Thymus (tissue), 14 donors: ENCODE results near the gene SUGP1. TPM values are rescaled to one million over a fixed set of nuclear protein-coding genes. Genes with fewer than 3 reads are reported as not detected.
A peak's percentile ranks its signal among the peaks of the same experiment; 100 is the strongest.

Experiments
- DNase-seq, 9 donors: peaks; one replicate each; pipeline ENCODE4 v3.0.0-alpha.2; 2013; ENCODE audit warnings: low spot score in 9 of 9, low read depth in 6 of 9, missing footprints in 1 of 9
- H3K27ac ChIP-seq, 2 donors: one replicate each; pipeline ENCODE4 v1.5.1; 2013; ENCODE audit warnings: control low read depth in 1 of 2, low read depth in 1 of 2, low read length in 1 of 2, mild to moderate bottlenecking in 1 of 2, moderate library complexity in 1 of 2
- H3K27me3 ChIP-seq, 2 donors: one replicate each; pipeline ENCODE4 v1.5.1; 2013; ENCODE audit warnings: low read length in 1 of 2; ENCODE audit not compliant: control insufficient read depth in 2 of 2, insufficient read depth in 1 of 2
- H3K36me3 ChIP-seq, 2 donors: one replicate each; pipeline ENCODE4 v1.5.1; 2013; ENCODE audit warnings: low read length in 1 of 2, mild to moderate bottlenecking in 1 of 2, moderate library complexity in 1 of 2; ENCODE audit not compliant: control insufficient read depth in 2 of 2, insufficient read depth in 2 of 2
- H3K4me1 ChIP-seq, 2 donors: one replicate each; pipeline ENCODE4 v1.5.1; 2013; ENCODE audit warnings: low read length in 2 of 2; ENCODE audit not compliant: control insufficient read depth in 2 of 2, insufficient read depth in 2 of 2
- H3K4me3 ChIP-seq, 2 donors: one replicate each; pipeline ENCODE4 v1.5.1; 2013; ENCODE audit warnings: low read length in 2 of 2, control low read depth in 1 of 2, mild to moderate bottlenecking in 1 of 2
- H3K9me3 ChIP-seq, 2 donors: one replicate each; pipeline ENCODE4 v1.5.1; 2013; ENCODE audit warnings: low read length in 1 of 2, mild to moderate bottlenecking in 1 of 2; ENCODE audit not compliant: control insufficient read depth in 2 of 2, insufficient read depth in 1 of 2
- WGBS: extraction: QIAGEN DNeasy Blood & Tissue Kit; methylation state at CpG from one replicate; pipeline ENCODE4 v1.1.7; 2013; 5-methylcytosine and 5-hydroxymethylcytosine counted together
- long read RNA-seq, 10 donors: transcript quantifications; one replicate each; lab custom pipeline, GENCODE V29; 2026
- polyA plus RNA-seq: library from polyadenylated mRNA; stranded (reverse); fragments of 200-250 nt; gene quantifications from one replicate; pipeline ENCODE4 v1.2.3, GENCODE V29; 2013
- total RNA-seq: library from RNA; stranded (reverse); fragments of 120-200 nt; gene quantifications from one replicate; pipeline ENCODE4 v1.2.4, GENCODE V29; 2013
- donor health status: healthy.

Gene SUGP1
- total RNA-seq (31.8 TPM), polyA plus RNA-seq (62.7 TPM)
- long read RNA-seq, donor 1 = 0 reads
- long read RNA-seq, donor 2, transcript SUGP1-201 (14 exons, 2,423 nt) = major isoform, 8 of 23 reads
- long read RNA-seq, donor 2, transcript SUGP1-208 (4 exons, 715 nt) = minor isoform, 6 of 23 reads
- long read RNA-seq, donor 2, partial matches to known transcripts = 0 of 23 reads
- long read RNA-seq, donor 2, other reads (novel, unspliced or antisense) = 9 of 23 reads
- long read RNA-seq, donor 3, transcript SUGP1-201 (14 exons, 2,423 nt) = major isoform, 8 of 27 reads
- long read RNA-seq, donor 3, partial matches to known transcripts = 15 of 27 reads
- long read RNA-seq, donor 3, other reads (novel, unspliced or antisense) = 0 of 27 reads
- long read RNA-seq, donor 4, partial matches to known transcripts = 6 of 12 reads
- long read RNA-seq, donor 4, other reads (novel, unspliced or antisense) = 0 of 12 reads
- long read RNA-seq, donor 5, partial matches to known transcripts = 11 of 20 reads
- long read RNA-seq, donor 5, other reads (novel, unspliced or antisense) = 0 of 20 reads
- long read RNA-seq, donor 6, transcript SUGP1-201 (14 exons, 2,423 nt) = major isoform, 5 of 6 reads
- long read RNA-seq, donor 6, partial matches to known transcripts = 0 of 6 reads
- long read RNA-seq, donor 6, other reads (novel, unspliced or antisense) = 0 of 6 reads
- long read RNA-seq, donor 7, partial matches to known transcripts = 0 of 6 reads
- long read RNA-seq, donor 7, other reads (novel, unspliced or antisense) = 0 of 6 reads
- long read RNA-seq, donor 8, partial matches to known transcripts = 0 of 4 reads
- long read RNA-seq, donor 8, other reads (novel, unspliced or antisense) = 0 of 4 reads
- long read RNA-seq, donor 9, partial matches to known transcripts = 0 of 5 reads
- long read RNA-seq, donor 9, other reads (novel, unspliced or antisense) = 0 of 5 reads
- long read RNA-seq, donor 10, partial matches to known transcripts = 0 of 3 reads
- long read RNA-seq, donor 10, other reads (novel, unspliced or antisense) = 0 of 3 reads

DNA sequence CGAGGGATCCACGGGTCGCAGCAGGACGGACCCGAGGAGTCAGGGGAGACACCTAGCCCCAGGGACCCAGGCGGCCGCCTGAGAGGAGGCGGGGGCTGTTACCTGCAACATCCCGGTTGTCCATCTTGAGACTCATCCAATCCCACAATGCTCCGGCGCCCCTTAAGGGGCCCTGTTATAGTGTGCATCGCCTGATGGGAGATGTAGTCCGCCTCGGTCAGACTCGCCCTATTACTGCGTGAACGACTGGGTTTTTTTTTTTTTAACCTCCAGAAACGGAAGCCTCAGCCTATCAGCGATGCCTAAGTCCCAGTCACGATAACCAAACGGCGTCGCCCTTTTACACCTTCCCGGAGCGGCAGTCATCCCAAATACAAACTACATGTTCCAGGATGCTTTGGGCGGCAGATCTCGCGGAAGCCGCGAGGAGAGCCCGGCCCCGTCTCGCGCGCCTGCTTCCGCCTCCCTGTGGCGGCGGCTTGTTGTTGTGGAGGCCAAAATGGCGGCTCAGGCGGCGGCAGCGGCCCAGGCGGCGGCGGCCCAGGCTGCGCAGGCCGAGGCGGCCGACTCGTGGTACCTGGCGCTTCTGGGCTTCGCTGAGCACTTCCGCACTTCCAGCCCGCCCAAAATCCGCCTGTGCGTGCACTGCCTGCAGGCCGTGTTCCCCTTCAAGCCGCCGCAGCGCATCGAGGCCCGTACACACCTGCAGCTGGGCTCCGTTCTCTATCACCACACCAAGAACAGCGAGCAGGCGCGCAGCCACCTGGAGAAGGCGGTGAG, at the start of gene SUGP1, which contains the start of gene MAU2:
SUGP1 (minus strand) TSS at position 149 of the 780 bp plus-strand sequence; CDS start at position 136, 13 bp downstream.
MAU2 (plus strand) TSS at position 469 of the 780 bp plus-strand sequence; CDS start at position 500, 31 bp downstream.
- peak; percentile 81 to 97 (median 91) for DNase-seq
- peaks cover 21 to 22% of the 10 kb centered on the region in 2 donors for H3K4me1 ChIP-seq
- WGBS = under 1% methylated on average over 67 of the region's 67 CpGs

GRCh38 chr19:19368087-19368486, 47.8 kb upstream of the SUGP1 start:
- H3K4me1 ChIP-seq = peaks cover 0 to 27% of the 10 kb centered on the region in 2 donors
- no peak overlapping the region for H3K4me3 ChIP-seq
- no peaks in the 10 kb centered on the region for H3K27me3 ChIP-seq
- no peak for DNase-seq
- WGBS = 98% methylated on average over 7 of the region's 7 CpGs
- H3K27ac ChIP-seq = no peak overlapping the region
- no peaks in the 10 kb centered on the region for H3K9me3 ChIP-seq
- H3K36me3 ChIP-seq = no peaks in the 10 kb centered on the region

More for the DNA sequence above, at the start of gene SUGP1, which contains the start of gene MAU2:
- Histone ChIP-seq H3K27me3 (no peaks in the 10 kb centered on the region), H3K27ac (peak within 1 kb of the TSS; percentile 97 to 98), H3K9me3 (peaks cover 0 to 4% of the 10 kb centered on the region in 2 donors), H3K4me3 (peak within 1 kb of the TSS; percentile 96 to 99), H3K36me3 (peaks cover 30 to 33% of the 10 kb centered on the region in 2 donors)

DNA sequence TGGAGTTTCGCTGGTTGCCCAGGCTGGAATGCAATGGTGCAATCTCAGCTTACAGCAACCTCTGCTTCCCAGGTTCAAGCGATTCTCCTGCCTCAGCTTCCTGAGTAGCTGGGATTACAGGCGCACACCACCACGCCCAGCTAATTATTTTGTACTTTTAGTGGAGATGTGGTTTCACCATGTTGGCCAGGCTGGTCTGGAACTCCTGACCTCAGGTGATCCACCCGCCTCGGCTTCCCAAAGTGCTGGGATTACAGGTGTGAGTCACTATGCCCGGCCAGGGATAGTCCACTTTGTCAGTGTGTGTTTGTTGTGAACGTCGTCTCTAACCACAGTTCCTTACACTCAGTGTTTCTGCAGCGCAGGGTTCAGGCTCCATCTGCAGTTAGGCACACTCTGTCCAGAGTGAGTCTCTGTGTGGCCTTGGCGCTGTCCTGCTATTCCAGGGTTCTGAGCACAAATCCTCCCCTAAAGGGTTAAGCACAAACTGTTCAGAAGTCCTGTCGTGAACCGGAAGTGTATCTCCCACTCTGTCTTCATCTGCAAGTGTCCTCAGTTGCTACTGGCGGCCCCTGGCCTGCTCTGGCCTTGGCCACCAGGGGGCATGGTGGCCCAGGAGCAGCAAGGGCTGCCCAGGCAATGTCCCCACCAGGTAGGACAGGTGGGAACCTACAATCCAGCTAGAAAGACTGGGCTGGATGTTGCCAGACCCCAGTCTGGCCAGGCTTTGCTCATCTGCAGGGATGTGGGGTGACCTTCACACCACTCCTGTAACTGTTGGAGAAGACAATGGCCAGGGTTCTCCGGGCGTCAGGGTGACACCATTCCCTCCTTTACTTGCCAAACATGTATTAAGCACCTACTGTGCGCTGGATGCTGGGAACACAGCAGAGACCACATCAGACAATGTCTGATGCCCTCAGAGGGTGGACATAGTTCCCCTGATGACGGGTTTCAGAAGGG, 46.4 kb upstream of the SUGP1 start:
- DNase-seq = peak in 7 of 9 donors; percentile 46 to 85 (median 68)
- no peaks in the 10 kb centered on the region for H3K36me3 ChIP-seq
- H3K9me3 ChIP-seq = no peaks in the 10 kb centered on the region
- H3K27ac ChIP-seq = peak overlapping the region in 1 of 2 donors; percentile 24
- H3K27me3 ChIP-seq = no peaks in the 10 kb centered on the region
- WGBS = 67% methylated on average over 18 of the region's 18 CpGs
- H3K4me3 ChIP-seq = no peak overlapping the region
- peaks cover 0 to 22% of the 10 kb centered on the region in 2 donors for H3K4me1 ChIP-seq

DNA sequence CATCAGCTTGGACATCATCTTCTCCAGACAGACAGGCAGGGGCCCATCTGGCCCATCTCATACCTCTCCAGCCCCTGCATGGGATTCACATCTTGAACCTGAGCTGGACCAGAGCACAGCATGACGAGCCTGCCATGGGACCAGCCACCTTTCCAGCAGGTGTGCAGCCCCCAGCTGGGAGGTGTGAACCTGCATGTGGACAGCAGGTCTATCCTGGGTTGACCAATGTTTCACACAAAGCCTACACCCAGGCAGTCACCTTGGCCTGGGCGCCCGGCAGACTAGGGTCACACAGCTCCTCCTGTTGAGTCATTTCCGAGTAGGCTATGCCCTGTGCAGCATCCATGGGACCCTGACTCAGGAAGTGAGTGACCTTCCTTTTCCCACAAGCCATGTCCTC, 41.8 kb upstream of the SUGP1 start:
- Histone ChIP-seq H3K4me1 (peaks cover 0 to 26% of the 10 kb centered on the region in 2 donors), H3K27ac (no peak overlapping the region), H3K27me3 (no peaks in the 10 kb centered on the region), H3K9me3 (no peaks in the 10 kb centered on the region), H3K4me3 (no peak overlapping the region), H3K36me3 (peaks cover 3 to 10% of the 10 kb centered on the region in 2 donors)
- DNase-seq = no peak
- WGBS = over 99% methylated on average over 4 of the region's 4 CpGs

DNA sequence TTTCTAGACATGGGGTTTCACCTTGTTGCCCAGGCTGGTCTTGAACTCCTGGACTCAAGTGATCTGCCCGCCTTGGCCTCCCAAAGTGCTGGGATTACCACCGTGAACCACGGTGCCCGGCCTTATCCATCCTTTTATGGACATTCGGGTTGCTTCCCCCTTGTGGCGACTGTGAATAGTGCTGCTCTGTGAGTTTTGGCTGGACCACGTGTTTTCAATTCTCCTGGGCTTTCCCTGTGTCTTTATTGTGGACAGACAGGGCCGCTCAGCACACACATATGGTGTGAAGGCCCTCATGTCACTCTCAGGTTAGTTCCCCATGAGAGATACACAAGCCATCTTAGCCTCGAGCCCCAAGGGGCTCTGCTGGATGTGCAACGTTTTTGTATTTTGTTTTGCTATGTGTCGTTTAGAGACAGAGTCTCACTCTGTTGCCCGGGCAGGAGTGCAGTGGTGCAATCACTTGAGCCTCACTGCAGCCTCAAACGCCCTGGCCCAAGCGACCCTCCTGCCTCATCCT, 40.8 kb upstream of the SUGP1 start:
- H3K4me1 ChIP-seq = peaks cover 0 to 18% of the 10 kb centered on the region in 2 donors
- peaks cover 13 to 18% of the 10 kb centered on the region in 2 donors for H3K36me3 ChIP-seq
- no peak overlapping the region for H3K27ac ChIP-seq
- peak in 6 of 9 donors; percentile 32 to 76 (median 58) for DNase-seq
- no peaks in the 10 kb centered on the region for H3K9me3 ChIP-seq
- H3K27me3 ChIP-seq = no peaks in the 10 kb centered on the region
- H3K4me3 ChIP-seq = no peak overlapping the region
- WGBS = 31% methylated on average over 14 of the region's 14 CpGs

- H3K4me1 ChIP-seq = peaks cover 0 to 4% of the 10 kb centered on the region in 2 donors
- H3K9me3 ChIP-seq = peaks cover 0 to 2% of the 10 kb centered on the region in 2 donors
- no peak overlapping the region for H3K4me3 ChIP-seq
- H3K27ac ChIP-seq = no peak overlapping the region
- 99% methylated on average over 13 of the region's 13 CpGs for WGBS
- DNase-seq = no peak
- peaks cover 52 to 57% of the 10 kb centered on the region in 2 donors for H3K36me3 ChIP-seq
- no peaks in the 10 kb centered on the region for H3K27me3 ChIP-seq
These were observed 36.7 kb upstream of the SUGP1 start for GRCh38 chr19:19356901-19357566.

- Histone ChIP-seq H3K27me3 (no peaks in the 10 kb centered on the region), H3K4me1 (peaks cover 0 to 4% of the 10 kb centered on the region in 2 donors), H3K36me3 (peaks cover 58 to 62% of the 10 kb centered on the region in 2 donors), H3K27ac (no peak overlapping the region), H3K4me3 (no peak overlapping the region), H3K9me3 (peaks cover 0 to 2% of the 10 kb centered on the region in 2 donors)
- DNase-seq = no peak
- WGBS = 97% methylated on average over 11 of the region's 11 CpGs
These were observed 36.2 kb upstream of the SUGP1 start for GRCh38 chr19:19356500-19356899.
